ENCODE results near the gene BEST1.
"Not testable (repeated sequence)": the region's sequence is repeated elsewhere in the genome, so short reads cannot be mapped to it uniquely, and the experiment has no call there.

Gene BEST1

DNA sequence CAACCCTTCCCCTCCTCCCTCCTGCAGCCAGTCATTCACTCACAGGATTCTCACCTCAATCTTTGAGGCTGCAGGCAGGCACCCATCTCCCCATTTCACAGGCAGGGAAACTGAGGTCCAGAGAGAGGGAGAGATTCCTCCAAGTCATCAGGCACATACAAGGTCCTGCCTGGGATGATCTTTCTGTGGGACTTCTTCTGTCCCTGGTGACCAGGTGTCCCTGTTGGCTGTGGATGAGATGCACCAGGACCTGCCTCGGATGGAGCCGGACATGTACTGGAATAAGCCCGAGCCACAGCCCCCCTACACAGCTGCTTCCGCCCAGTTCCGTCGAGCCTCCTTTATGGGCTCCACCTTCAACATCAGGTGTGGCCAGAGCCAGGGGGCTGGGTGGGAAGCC, 9.5 kb downstream of the BEST1 start:
- DNase-seq (ENCODE audit: low spot score in 2 of 2) (no peak), ATAC-seq (ENCODE audit: low read depth) (no peak)
- H3K4me3 Mint-ChIP-seq = no peak overlapping the region
- H3K36me3 Mint-ChIP-seq = peaks cover 9% of the 10 kb centered on the region
- H3K27me3 Mint-ChIP-seq = no peaks in the 10 kb centered on the region
- H3K27ac Mint-ChIP-seq = no peak overlapping the region
- no peaks in the 10 kb centered on the region for H3K9me3 Mint-ChIP-seq
- peaks cover 40% of the 10 kb centered on the region for H3K4me1 Mint-ChIP-seq

DNA sequence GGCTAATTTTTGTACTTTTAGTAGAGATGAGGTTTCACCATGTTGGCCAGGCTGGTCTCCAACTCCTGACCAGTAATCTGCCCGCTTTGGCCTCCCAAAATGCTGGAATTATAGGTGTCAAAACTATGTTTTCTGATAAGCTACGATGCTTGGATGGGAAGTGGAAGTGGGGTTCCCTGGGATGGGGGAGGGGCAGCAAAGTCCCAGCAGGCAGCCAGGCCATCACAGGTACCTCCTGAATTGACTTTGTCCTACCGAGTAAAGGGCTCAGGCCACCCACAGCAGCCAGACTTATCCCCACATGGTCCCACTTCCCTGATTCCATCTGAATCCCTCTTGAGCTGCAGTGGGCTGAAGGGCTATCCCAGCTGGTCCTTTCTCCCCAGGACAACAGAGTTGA, 10.4 kb downstream of the BEST1 start:
- Mint-ChIP-seq H3K9me3 (no peaks in the 10 kb centered on the region), H3K27ac (no peak overlapping the region), H3K36me3 (peaks cover 16% of the 10 kb centered on the region), H3K27me3 (no peaks in the 10 kb centered on the region), H3K4me3 (no peak overlapping the region), H3K4me1 (peaks cover 40% of the 10 kb centered on the region)
- DNase-seq (ENCODE audit: low spot score in 2 of 2) = no peak
- ATAC-seq (ENCODE audit: low read depth) = no peak

DNA sequence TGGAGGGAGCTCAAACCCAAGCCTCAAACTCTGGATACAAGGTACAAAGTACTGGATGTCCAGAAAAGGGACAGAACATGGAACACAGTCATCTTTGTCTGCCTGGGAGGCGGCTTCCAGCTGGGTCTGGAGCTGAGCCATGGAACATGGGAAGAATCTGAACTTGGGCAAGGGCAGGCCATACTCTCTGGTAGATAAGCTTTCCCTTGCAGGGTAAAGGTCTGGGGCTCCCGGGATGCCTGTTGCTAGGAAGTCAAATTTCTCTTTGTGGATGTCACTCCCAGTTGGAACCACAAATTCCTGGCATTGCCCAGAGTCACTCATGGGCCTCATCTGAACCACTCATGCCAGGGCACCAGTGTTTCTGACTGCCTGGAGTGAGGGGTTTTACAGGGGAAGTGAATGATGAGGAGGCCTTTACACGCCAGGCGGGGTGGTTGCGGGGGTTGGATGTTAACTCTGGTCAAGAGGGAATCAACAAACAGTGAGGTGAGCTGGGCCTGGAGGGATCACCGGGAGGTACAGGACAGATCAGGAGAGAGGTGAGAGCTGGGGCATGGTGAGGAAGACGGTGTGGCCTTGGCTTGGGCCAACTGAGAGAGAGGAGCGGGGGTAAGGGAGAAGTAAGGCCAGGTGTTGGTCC, 11.5 kb downstream of the BEST1 start:
- no peaks in the 10 kb centered on the region for H3K9me3 Mint-ChIP-seq
- ATAC-seq (ENCODE audit: low read depth) (no peak), DNase-seq (ENCODE audit: low spot score in 2 of 2) (no peak)
- H3K27ac Mint-ChIP-seq = peak overlapping the region; percentile 79
- no peaks in the 10 kb centered on the region for H3K27me3 Mint-ChIP-seq
- peak overlapping the region; percentile 27 for H3K4me3 Mint-ChIP-seq
- peaks cover 18% of the 10 kb centered on the region for H3K36me3 Mint-ChIP-seq
- peaks cover 36% of the 10 kb centered on the region for H3K4me1 Mint-ChIP-seq

DNA sequence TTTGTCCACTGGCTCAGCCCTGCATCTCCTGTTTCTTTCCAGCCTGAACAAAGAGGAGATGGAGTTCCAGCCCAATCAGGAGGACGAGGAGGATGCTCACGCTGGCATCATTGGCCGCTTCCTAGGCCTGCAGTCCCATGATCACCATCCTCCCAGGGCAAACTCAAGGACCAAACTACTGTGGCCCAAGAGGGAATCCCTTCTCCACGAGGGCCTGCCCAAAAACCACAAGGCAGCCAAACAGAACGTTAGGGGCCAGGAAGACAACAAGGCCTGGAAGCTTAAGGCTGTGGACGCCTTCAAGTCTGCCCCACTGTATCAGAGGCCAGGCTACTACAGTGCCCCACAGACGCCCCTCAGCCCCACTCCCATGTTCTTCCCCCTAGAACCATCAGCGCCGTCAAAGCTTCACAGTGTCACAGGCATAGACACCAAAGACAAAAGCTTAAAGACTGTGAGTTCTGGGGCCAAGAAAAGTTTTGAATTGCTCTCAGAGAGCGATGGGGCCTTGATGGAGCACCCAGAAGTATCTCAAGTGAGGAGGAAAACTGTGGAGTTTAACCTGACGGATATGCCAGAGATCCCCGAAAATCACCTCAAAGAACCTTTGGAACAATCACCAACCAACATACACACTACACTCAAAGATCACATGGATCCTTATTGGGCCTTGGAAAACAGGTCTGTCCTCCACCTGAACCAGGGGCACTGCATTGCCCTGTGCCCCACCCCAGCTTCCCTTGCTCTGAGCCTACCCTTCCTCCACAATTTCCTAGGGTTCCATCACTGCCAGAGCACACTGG, 12.3 kb downstream of the BEST1 start:
- Mint-ChIP-seq H3K4me1 (peaks cover 36% of the 10 kb centered on the region), H3K27ac (peak overlapping the region; percentile 94), H3K27me3 (no peaks in the 10 kb centered on the region), H3K36me3 (peaks cover 18% of the 10 kb centered on the region), H3K4me3 (peak overlapping the region; percentile 60), H3K9me3 (no peaks in the 10 kb centered on the region)
- no peak for DNase-seq (ENCODE audit: low spot score in 2 of 2)
- ATAC-seq (ENCODE audit: low read depth) = no peak

DNA sequence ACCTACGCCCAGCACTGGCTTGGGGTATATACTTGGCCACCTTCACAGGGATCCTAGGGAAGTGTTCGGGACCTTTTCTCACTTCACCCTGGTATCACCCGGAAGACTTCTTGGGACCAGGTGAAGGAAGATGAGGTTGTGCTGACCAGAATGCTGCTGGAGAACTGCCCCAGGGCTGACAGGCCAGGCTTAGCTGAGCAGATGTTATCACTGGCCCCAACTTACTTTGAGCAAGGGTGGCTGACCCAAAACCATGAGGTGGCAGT, 12.8 kb downstream of the BEST1 start:
- peak overlapping the region; percentile 60 for H3K4me3 Mint-ChIP-seq
- DNase-seq (ENCODE audit: low spot score in 2 of 2) (no peak), ATAC-seq (ENCODE audit: low read depth) (no peak)
- no peaks in the 10 kb centered on the region for H3K9me3 Mint-ChIP-seq
- H3K27me3 Mint-ChIP-seq = no peaks in the 10 kb centered on the region
- H3K27ac Mint-ChIP-seq = peak overlapping the region; percentile 94
- peaks cover 18% of the 10 kb centered on the region for H3K36me3 Mint-ChIP-seq
- peaks cover 36% of the 10 kb centered on the region for H3K4me1 Mint-ChIP-seq

DNA sequence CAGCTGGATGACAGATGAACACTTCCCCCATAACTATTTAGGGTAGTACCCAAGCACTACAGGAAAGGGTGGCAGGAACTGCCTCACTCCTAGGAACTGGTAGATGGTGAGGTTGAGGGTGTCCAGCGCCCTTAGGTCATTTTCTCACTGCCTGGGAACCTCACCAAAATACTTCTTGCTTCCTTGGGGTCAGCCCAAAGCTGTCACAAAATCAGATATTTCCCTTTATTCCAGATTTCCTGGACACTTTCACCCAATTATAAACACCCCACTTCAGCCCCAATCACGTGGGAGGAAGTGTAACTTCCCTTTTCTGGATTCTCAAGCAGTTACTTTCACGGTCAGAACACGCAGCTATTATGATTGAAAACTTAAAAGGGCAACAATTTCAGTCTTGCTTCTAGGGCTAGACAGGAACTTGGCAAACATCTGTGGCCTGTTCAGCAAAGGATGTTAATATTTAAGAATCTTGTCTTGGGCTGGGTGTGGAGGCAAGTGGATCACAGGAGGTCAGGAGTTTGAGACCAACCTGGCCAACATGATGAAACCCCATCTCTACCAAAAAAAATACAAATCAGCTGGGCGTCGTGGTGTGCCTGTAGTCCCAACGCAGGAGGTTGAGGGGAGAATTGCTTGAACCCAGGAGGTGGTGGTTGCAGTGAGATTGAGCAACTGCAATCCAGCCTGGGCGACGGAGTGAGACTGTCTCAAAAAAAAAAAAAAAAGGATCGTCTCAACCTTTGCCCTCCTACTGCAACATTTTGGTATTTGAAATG, 13.3 kb downstream of the BEST1 start:
- Mint-ChIP-seq H3K4me3 (peak overlapping the region; percentile 71), H3K36me3 (peaks cover 18% of the 10 kb centered on the region), H3K9me3 (no peaks in the 10 kb centered on the region), H3K27me3 (no peaks in the 10 kb centered on the region), H3K27ac (peak overlapping the region; percentile 94), H3K4me1 (peaks cover 37% of the 10 kb centered on the region)
- peak; percentile 44 for ATAC-seq (ENCODE audit: low read depth)
- peak; percentile 52 to 70 for DNase-seq (ENCODE audit: low spot score in 2 of 2)

DNA sequence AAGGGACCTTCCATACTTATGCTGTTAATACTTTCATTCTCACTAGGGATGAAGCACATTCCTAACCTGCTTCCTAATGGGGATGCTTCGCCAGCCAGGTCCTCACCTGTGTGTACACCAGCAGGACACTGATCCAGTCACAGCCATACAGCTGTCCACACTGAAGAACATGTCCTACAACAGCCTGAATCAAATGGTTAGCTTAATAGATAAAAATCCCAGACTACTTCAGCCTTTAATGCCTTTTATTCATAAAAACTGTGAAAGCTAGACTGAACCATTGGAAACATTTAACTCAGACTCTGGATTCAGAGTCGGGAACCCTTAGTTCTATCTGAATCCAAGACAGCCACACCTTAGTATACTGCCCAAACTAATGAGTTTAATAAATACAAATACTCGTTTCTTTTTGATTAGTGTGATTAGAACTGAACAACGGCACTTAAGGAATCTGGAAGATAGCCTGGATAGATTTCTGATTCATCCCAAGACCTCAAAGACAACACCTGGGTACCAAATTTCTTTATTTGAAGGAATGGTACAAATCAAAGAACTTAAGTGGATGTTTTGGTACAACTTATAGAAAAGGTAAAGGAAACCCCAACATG, 14.0 kb downstream of the BEST1 start:
- H3K36me3 Mint-ChIP-seq = peaks cover 14% of the 10 kb centered on the region
- no peak for ATAC-seq (ENCODE audit: low read depth)
- H3K27ac Mint-ChIP-seq = peak overlapping the region; percentile 94
- DNase-seq (ENCODE audit: low spot score in 2 of 2) = no peak
- no peaks in the 10 kb centered on the region for H3K27me3 Mint-ChIP-seq
- H3K4me1 Mint-ChIP-seq = peaks cover 30% of the 10 kb centered on the region
- no peak overlapping the region for H3K4me3 Mint-ChIP-seq
- no peaks in the 10 kb centered on the region for H3K9me3 Mint-ChIP-seq

DNA sequence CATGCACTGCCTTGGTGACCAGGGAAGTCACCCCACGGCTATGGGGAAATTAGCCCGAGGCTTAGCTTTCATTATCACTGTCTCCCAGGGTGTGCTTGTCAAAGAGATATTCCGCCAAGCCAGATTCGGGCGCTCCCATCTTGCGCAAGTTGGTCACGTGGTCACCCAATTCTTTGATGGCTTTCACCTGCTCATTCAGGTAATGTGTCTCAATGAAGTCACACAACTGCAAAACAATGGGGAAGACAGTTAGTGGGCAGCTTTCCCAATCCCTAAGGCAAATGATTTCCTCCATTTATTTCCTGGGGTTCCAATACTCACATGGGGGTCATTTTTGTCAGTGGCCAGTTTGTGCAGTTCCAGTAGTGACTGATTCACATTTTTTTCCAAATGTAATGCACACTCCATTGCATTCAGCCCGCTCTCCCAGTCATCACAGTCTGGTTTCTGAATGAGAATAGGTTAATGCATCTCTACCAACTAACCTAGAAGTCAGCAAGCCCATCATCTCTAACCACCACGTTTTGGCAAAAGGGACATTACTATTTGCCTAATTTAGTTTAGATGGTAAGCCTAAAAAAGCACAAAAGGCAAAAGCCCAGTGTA, 14.6 kb downstream of the BEST1 start:
- H3K27ac Mint-ChIP-seq = peak overlapping the region; percentile 94
- ATAC-seq (ENCODE audit: low read depth); H3K9me3 Mint-ChIP-seq; H3K27me3 Mint-ChIP-seq; DNase-seq (ENCODE audit: low spot score in 2 of 2): not testable (repeated sequence)
- peaks cover 14% of the 10 kb centered on the region for H3K36me3 Mint-ChIP-seq
- H3K4me3 Mint-ChIP-seq = peak overlapping the region; percentile 91
- H3K4me1 Mint-ChIP-seq = peaks cover 31% of the 10 kb centered on the region

DNA sequence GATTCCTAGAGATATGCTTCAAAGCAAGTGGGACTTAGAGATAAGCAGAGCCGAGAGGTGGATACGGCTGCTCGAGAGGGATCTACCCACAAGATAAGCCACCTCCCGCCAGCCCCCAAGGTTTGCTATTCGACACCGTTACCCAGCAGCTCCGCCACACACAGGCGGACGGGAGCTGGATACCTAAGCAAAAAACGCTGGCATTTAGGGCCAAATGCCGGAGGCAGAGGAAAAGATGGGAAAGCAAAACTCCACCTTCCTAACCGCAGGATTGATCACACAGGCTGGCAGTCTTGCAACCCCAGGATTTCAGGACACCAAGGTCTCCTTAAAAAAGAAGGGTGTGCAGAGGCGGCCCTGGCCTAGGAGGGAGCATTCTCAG, 16.6 kb downstream of the BEST1 start:
- DNase-seq (ENCODE audit: low spot score in 2 of 2) = no peak
- no peaks in the 10 kb centered on the region for H3K27me3 Mint-ChIP-seq
- H3K36me3 Mint-ChIP-seq = peaks cover 14% of the 10 kb centered on the region
- ATAC-seq (ENCODE audit: low read depth) = no peak
- no peaks in the 10 kb centered on the region for H3K9me3 Mint-ChIP-seq
- H3K27ac Mint-ChIP-seq = peak overlapping the region; percentile 94
- H3K4me1 Mint-ChIP-seq = peaks cover 43% of the 10 kb centered on the region
- peak overlapping the region; percentile 91 for H3K4me3 Mint-ChIP-seq

DNA sequence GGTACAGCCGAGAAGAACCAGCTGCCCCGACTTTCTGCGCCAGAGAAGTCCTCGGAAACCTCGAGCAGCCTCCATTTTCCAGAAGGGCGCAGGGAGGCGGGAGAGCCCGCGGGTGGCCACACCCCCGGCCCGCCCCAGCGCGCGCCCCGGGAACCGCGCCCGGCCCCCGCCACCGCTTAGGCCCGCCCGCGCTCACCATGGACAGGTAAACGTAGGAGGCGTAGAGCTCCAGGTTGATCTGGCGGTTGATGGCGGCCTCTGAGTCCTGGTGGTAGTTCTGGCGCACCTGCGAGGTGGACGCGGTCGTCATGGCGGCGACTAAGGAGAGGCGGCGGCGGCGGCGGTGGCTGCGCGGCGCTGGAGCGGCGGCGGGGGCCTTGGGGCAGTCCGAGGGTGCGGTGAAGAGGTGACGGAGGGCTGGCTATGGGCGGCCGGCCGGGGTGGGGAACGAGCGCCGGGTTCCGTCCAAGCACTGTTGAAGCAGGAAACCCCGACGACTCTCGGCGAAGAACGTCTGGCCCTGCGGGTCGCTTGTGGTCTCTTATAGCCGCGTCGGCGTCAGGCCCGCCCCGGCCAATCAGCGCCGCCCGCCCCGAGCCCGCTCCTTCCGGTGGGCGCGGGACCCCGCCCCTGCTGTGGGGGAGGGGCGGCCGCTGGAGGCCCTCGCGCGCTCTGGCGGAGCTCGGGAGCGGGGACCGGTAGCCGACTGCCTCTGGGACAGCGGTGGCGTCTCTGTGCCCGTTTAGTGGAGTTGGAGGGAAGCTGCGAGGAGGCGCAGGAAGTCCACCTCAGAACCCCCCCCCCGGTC, 17.2 kb downstream of the BEST1 start, which contains the start of gene FTH1:
TSS of gene FTH1 (minus strand) at position 519 of the 808 bp plus-strand sequence. CDS start at position 310, 209 bp downstream.
- H3K27me3 Mint-ChIP-seq = no peaks in the 10 kb centered on the region
- H3K27ac Mint-ChIP-seq = peak within 1 kb of the TSS; percentile 94
- DNase-seq (ENCODE audit: low spot score in 2 of 2) = peak; percentile 90 to 91
- peak within 1 kb of the TSS; percentile 91 for H3K4me3 Mint-ChIP-seq
- no peaks in the 10 kb centered on the region for H3K9me3 Mint-ChIP-seq
- peaks cover 43% of the 10 kb centered on the region for H3K4me1 Mint-ChIP-seq
- peaks cover 14% of the 10 kb centered on the region for H3K36me3 Mint-ChIP-seq
- ATAC-seq (ENCODE audit: low read depth) = peak; percentile 62

DNA sequence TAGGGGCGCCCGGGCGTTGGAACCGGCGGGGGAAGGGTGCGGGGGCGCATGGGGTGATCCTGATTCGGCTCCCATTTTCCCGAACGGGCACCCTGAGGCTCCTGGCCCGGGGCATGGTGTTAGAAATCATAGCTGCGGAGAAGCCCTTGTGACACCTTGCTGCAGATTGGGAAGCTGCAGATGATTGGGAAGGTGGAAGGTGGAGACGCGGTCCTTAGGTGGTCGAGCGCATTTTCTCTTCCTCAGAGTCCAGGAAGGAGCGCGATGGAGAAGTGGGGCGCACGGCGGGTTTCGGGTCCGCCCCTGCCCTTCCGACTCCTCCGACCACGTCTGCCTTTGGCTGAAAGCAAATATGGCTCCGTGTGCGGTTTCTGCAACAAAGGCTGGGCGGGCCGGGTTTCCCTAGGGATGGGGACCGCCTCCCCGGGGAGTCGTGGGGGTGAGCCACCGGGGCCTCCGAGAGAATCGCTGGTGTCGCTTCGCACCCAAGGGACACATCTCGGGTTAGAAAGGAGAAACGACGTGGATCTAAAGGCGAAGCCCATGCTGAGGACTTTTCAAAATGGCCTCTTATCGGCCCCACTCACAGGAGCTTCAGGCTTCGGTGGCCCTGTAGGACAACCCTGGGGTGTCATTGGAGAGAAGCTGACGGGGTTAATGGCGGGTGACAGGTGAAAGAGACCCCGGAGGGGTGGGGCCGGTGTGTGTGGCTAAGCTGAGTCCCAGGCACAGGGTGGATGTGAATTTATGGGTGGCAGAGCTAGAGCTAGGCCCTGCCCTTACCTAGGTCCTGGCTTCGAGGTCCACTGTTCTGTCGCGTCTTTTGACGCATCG, 18.0 kb downstream of the BEST1 start:
- Mint-ChIP-seq H3K36me3 (peaks cover 14% of the 10 kb centered on the region), H3K9me3 (no peaks in the 10 kb centered on the region), H3K27me3 (no peaks in the 10 kb centered on the region), H3K4me1 (peaks cover 40% of the 10 kb centered on the region), H3K27ac (peak overlapping the region; percentile 94), H3K4me3 (peak overlapping the region; percentile 91)
- DNase-seq (ENCODE audit: low spot score in 2 of 2) = peak; percentile 48 to 67
- ATAC-seq (ENCODE audit: low read depth) = peak; percentile 3

DNA sequence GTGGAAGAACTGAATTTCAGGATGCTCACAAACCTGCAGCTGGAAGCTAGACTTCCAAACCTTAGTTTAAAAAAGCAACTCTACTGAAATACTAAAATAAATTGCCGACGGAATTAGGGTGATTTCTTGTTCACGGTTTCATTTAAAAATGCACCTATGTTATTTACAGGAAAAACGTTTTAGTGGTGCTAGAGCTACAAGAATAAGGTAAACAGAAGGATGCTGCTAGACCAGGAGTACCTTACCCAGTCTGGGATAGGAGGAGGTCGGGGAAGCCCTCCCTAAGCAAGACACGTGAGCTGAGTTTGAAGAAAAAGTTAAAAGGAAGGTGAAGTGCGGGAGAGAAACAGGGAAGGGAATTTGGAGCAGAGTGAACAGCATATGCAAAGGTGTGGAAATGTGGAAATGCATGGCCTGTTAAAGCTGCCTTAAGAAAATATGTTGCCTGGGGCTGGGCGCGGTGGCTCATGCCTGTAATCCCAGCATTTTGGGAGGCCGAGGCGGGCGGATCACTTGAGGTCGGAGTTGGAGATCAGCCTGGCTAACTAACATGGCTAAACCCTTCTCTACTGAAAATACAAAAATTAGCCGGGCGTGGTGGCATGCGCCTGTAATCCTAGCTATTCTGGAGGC, 18.7 kb downstream of the BEST1 start:
- DNase-seq (ENCODE audit: low spot score in 2 of 2) (no peak), ATAC-seq (ENCODE audit: low read depth) (no peak)
- no peaks in the 10 kb centered on the region for H3K27me3 Mint-ChIP-seq
- H3K4me3 Mint-ChIP-seq = no peak overlapping the region
- no peaks in the 10 kb centered on the region for H3K9me3 Mint-ChIP-seq
- H3K27ac Mint-ChIP-seq = peak overlapping the region; percentile 94
- peaks cover 11% of the 10 kb centered on the region for H3K36me3 Mint-ChIP-seq
- peaks cover 39% of the 10 kb centered on the region for H3K4me1 Mint-ChIP-seq
